ENCODE data around the gene EXTL1. TPM values are rescaled to one million over a fixed set of nuclear protein-coding genes. Genes with fewer than 3 reads are reported as not detected.

The EXTL1 gene
- total RNA-seq, 1 experiment from 2014 or later = 1.0 TPM

- no peak overlapping the region for H3T11ph ChIP-seq (ENCODE audit: low read length)
- TF ChIP-seq CTCF (conservative IDR thresholded peaks at IDR 0.05) = peak; percentile 99
- peaks cover 4% of the 10 kb centered on the region; the same call in 1 of the 2 replicates for H3K27me3 ChIP-seq (ENCODE audit: insufficient read depth, low read length)
- H3K4me2 ChIP-seq (ENCODE audit: insufficient read depth, insufficient read length, low read length) = peak overlapping the region; percentile 78
- H2BK12ac ChIP-seq (ENCODE audit: insufficient read length, low read depth, low read length) = no peak overlapping the region
- Mint-ChIP-seq H3K4me1 (peaks cover 9% of the 10 kb centered on the region in 2 experiments), H3K36me3 (ENCODE audit: insufficient read depth in 1 of 3, low read depth in 3 of 3) (no peaks in the 10 kb centered on the region), H3K9me3 (no peaks in the 10 kb centered on the region), H3K27ac (no peak overlapping the region), H3K27me3 (ENCODE audit: low read depth) (peaks cover 81% of the 10 kb centered on the region), H3K4me3 (peak overlapping the region; percentile 81 to 88)
- no peak overlapping the region for H3K56ac ChIP-seq (ENCODE audit: insufficient read length, low read depth, low read length)
- DNase-seq = peak; percentile 82
- H2BK15ac ChIP-seq (ENCODE audit: low read depth, low read length) = no peak overlapping the region
- H2AK5ac ChIP-seq (ENCODE audit: insufficient read length, low read length) = no peak overlapping the region
- WGBS (ENCODE audit: extremely low coverage, insufficient read length, low lambda C conversion rate) = no CpG with 5 or more reads among the region's 39 CpGs
- H3K23ac ChIP-seq (ENCODE audit: insufficient read length, low read depth, low read length) = no peak overlapping the region
- H4K8ac ChIP-seq (replicated peaks; ENCODE audit: insufficient read length, low read depth, low read length) = no peak overlapping the region
- H3K18ac ChIP-seq (ENCODE audit: insufficient read length, low read depth, low read length) = no peak overlapping the region
- H3K4me1 ChIP-seq (ENCODE audit: insufficient read depth, low read length) = no peaks in the 10 kb centered on the region; the same call in 1 of the 2 replicates
- H3K4ac ChIP-seq (ENCODE audit: low read depth, low read length) = no peak overlapping the region
- no peaks in the 10 kb centered on the region for H3K79me2 ChIP-seq (ENCODE audit: insufficient read depth, low read length)
- H2BK20ac ChIP-seq (ENCODE audit: low read depth, low read length, poor library complexity, severe bottlenecking) = no peak overlapping the region
- H3K23me2 ChIP-seq (ENCODE audit: insufficient read length, low read depth, low read length, poor library complexity, severe bottlenecking) = peaks cover 12% of the 10 kb centered on the region
- H2BK5ac ChIP-seq (ENCODE audit: insufficient read length, low read length) = no peak overlapping the region
- H2BK120ac ChIP-seq (ENCODE audit: low read depth, low read length, poor library complexity, severe bottlenecking) = no peak overlapping the region
- H3K14ac ChIP-seq (ENCODE audit: insufficient read depth, low read length) = no peak overlapping the region
- no peak overlapping the region for H2AFZ ChIP-seq (ENCODE audit: low read length)
- no peak overlapping the region for H4K91ac ChIP-seq (ENCODE audit: insufficient read length, low read depth, low read length)
- H3K9ac ChIP-seq (ENCODE audit: extremely low read depth, insufficient read length, low read length) = no peak overlapping the region
- H3K79me1 ChIP-seq (ENCODE audit: insufficient read depth, low read depth, low read length, poor library complexity, severe bottlenecking) = no peaks in the 10 kb centered on the region
- H3K9me3 ChIP-seq (ENCODE audit: control insufficient read depth, low read depth, low read length) = no peaks in the 10 kb centered on the region
- no peaks in the 10 kb centered on the region for H4K20me1 ChIP-seq (ENCODE audit: control insufficient read depth, insufficient read depth, insufficient read length)
- H4K5ac ChIP-seq (ENCODE audit: insufficient read length, low read depth, low read length) = no peak overlapping the region
- no peak overlapping the region for H3K27ac ChIP-seq (ENCODE audit: insufficient read length, low read depth, low read length)
Measured at GRCh38 chr1:26035959-26036755, 14.6 kb downstream of the EXTL1 start.

All from H9 (cell line).